AG08395 (cell line): ENCODE data around the gene CCP110.

Source experiments
- DNase-seq: peaks from one replicate; pipeline ENCODE4 v3.0.0; 2012; ENCODE audit warnings: mixed read lengths, low spot score

Gene CCP110

DNA sequence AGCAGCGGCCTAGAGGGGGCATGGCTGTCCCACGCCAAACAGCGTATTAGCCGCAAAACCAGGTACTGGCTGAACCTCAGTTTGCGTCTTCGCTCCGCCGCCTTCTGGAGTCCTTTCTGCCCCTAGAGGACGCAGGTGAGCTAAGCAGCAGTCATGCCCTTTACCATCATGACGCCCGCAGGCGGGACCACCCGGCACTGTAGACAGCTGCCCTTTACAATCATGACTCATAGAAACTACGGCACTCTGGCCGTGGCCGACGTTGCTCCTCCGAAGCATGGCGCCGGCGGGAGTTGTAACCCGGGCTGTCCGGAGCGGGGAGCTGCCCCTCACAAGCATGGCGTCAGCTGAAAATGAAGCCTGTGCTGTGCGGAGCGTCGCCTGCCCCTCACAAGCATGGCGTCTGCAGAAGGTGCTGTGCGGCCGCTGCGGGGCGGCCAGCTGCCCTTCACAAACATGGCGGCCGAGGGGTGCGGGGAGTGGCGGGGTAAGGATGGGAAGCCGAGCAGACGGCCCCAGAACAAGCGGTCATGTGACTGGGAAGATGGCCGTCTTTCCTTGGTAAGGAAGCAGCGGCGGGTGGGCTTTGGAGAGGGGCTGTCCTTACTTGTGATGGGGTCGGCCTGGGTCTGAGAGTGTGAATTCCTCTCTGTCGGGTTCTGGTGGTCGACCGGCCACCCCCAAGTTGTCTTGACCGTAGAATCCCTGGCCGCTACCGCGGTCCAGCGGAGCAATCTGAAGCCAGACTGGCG lies 31.6 kb downstream of the CCP110 start, which contains the start of gene VPS35L:
Gene VPS35L, plus strand, starts transcription at position 518 of the 752 bp plus-strand sequence. Its CDS starts 27 bp downstream, at position 545.
- DNase-seq: peak; percentile 97

DNA sequence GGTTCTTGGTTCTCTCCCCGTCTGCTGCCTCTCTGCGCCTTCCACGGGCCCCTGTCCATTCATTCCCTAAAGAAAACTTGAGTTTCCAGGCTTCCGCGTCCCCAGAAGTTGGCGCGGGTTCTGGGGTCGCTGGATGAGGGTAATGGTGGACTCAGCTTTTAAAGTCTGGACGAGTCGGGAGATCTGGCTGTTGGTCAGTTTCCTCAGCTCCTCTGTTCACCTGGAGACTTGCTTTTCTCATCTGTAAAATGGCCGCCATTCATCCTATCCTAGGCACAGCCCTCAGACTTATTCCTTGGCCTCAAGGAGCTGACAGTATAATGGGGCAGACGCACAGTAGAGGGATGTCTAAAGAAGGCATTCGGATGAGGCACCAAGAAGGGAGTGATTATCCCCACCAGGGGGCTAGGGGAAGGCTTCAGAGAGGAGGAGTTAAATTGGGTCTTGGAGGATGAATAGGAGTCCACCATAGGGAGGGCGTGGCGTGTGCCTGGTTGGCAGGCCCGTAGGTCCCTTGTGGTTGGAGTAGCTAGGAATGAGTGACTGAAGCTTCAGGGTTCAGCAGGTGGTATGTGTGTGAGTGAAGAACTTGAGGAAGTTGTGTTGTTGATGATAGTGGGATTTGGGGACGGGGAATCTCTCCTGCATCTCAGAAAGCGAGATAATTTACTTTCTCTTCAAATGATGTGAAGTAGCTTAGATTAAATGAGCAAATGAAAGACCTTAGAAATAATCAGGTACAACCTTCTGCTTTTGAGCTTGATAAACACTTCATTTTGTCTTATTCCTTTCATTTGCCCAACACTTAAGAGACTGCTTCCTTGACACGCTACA lies 32.4 kb downstream of the CCP110 start:
- DNase-seq: peak; percentile 18

DNA sequence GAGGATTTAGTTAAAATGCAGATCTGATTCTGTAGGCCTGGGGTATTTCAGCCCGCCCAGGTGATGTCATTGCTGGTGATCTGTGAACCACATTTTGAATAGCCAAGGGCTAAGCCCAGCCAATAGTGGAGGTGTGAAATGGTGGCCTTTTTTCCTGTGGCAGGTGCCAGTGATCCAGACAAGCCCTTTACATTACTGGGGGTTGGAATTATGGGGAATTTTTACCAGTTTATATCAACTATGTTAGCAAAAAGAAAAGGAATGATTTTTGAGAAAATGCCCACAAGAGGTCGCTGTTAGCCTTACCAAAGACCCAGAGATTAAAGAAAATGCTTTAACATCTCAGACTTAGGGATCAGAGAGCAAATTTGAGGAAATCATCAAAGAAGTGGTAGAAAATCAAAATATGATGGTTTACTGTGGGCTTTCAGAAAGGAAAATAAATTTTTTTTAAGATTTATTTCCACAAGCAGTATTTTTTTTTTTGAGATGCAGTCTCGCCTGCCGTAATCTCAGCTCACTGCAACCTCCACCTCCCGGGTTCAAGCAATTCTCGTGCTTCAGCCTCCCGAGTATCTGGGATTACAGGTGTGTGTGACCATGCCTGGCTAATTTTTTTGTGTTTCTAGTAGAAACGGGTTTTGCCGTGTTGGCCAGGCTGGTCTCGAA lies 35.6 kb downstream of the CCP110 start:
- DNase-seq: peak; percentile 45

DNA sequence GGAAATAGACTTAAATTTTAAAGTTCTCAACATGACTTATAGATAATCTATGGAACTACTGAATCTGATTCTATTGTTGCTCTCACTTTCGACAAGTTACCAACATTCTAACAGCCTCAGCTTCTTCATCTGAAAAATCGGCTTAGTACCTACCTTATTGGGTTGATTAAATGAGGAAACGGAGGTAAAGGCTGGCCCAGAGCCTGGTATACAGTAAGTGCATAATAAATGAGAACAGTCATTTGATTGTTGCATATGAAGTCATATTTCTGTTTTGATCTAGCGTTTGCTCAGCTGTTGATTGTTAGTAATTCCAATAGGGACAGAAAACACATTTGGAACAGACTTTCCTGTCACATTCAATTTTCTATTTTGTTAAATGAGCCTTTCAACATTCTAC lies 36.3 kb downstream of the CCP110 start:
- no peak for DNase-seq

DNA sequence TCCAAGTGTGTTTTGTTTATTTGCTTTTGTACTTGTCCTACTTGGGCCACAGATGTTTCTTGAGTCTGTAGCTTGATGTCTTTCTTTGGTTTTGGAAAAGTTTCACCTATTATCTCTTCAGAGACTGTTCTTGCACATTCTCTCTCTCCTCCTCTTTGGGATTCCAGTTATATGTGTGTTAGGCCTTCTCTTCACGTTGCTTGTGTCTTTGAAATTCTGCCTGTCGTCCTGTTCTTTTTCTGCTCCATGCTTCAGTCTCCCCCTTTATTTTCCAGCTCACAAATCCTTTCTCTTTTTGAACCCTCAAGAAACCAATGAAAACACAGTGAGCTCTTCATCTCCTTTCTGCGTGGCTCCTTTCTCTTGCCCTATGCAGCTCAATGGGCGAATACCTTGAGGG lies 39.6 kb downstream of the CCP110 start:
- DNase-seq: no peak

DNA sequence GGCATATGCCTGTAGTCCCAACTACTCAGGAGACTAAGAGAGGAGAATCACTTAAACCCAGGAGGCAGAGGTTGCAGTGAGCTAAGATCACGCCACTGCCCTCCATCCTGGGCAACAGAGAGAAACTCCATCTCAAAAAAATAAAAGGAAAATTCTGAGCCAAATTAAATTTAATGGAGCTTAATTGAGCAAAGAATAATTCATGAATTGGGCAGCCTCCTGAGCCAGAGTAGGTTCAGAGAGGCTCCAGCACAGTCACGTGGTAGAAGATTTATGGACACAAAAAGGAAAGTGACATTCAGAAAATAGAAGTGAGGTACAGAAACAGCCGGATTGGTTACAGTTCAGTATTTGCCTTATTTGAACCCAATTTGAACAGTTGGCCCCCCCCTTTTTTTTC lies 42.6 kb downstream of the CCP110 start:
- no peak for DNase-seq

DNA sequence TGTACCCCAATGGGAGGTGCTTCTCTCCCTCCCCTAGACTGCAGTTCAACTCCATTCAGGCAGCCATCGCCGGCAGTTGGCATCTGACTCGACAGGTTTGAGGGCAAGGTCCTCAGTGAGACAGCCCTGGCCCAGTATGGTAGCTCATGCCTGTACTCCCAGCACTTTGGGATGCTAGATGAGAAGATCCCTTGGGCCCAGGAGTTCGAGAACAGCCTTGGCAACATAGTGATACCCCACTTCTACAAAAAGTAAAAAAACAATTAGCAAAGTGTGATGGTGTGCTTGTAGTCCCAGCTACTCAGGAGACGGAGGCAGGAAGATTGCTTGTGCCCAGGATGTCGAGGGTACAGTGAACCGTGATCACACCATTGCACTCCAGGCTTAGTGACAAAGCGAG lies 43.8 kb downstream of the CCP110 start:
- no peak for DNase-seq

DNA sequence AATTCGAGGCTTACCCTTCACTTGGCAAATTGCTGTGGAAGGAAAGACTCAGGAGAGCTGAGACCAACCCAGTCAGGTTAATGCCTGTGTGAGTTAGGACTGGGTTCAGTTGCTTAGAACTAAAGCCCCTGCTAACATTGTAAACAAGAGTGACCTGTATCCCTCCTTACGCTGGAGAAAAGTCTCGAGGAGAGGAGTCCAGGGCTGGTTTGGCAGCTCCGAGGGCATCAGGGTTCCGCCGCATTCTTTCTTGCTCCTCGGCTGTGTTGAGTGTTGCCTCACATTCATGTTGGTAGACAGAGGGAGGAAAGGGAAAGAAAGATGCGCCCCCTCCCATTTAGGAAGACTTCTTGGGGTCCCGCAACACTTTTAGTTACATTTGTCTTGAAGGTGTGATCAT lies 50.3 kb downstream of the CCP110 start:
- no peak for DNase-seq

DNA sequence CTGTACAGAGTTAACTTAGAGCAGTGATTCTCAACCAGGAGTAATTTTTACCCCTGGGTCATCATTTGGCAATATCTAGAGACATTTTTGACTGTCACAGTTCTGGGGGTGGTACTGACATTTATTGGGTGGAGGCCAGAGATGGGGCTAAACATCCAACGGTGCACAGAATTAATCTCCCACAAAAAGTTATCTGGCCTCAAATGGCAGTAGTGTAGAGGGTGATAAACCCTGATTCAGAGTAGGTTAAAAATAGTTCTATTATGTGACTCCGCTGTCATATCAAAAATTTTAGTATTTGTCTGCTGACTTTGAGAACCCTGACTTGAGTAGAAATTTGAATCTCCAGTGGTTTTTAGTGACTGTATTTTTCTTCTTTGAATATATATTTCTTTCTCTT lies 50.9 kb downstream of the CCP110 start:
- DNase-seq: no peak

DNA sequence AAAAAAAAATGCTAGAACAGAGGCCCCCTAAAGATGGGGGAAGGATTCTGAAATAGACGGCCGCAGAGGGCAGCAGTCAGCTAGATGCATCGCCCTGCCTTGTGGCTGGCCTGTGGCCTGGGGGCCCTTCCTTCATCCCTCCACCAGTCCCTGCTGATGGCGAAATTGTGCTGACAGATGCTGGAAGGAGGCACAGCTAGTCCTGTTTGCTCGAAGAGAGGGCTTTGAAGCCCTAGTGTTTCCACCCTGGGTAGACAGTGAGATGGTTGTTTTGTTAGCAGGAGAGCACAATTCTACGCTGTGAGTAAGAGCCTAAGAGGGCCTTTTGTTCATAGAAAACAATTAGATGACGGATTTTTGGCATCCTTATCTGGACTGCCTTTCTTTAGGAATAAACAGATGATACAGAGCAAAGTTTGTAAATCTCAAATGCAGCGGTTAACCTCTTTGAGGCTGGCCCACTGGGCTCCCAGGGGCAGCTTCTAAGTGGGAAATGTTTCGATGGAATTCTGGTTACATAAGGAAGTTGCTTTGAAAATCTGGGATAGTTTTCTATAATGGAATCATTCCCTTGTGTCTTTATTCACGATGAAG lies 54.7 kb downstream of the CCP110 start:
- DNase-seq: no peak

DNA sequence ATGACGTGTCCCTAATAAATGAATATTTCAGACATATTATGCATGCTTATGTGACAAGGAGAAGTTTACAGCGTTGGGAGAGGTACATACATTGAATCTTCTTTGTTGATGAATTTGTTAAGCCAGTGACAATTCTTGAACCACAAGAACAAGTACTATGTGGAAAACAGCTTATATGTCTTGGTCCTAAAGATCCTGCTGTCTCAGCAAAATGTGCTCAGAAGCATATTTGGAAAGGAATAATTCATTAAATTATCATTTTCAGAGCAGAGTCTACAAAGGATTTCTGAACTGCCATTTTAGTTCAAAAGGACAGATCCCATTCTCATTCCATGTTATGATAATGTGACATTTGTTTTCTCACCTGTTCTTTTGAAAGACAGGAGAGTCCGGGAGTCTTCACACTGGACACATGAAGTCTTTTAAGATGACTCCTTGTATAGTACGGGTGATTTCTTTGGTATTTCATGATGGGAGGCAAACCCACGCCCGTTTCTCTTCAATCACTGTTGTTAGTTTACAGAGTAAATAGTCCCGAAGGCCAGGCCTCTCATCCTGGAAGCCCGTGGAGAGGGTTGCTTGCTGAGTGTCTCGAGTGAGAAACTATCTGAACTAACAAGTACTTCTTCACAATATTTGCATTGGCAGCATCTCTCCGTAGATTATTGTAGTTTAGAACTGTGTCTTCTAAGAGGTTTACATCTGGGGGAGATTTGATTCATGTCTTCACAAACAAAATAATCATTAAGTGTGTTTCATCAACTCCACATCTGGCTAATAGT lies 58.5 kb downstream of the CCP110 start:
- no peak for DNase-seq

DNA sequence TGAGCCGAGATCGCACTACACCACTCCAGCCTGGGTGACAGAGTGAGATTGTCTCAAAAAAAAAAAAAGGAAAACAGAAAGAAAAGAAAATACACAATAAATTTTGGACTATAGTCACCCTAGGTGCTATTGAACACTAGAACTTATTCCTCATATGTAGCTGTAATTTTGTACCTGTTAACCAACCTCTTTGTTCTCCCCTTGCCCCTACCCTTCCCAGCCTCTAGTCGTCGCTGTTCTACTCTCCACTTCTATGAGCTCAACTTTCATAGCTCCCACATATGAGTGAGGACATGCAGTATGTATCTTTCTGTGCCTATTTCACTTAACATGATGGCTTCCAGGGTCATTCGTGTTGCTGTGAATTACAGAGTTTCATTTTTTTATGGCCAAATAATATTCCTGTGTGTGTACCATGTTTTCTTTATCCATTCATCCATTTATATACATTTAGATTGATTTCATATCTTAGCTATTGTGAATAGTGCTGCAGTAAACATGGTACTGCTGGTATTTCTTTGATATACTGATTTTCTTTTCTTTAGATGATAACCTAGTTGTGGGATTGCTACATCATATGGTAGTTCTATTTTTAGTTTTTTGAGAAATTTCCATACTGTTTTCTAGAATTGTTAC lies 60.0 kb downstream of the CCP110 start:
- peak; percentile 25 for DNase-seq

DNA sequence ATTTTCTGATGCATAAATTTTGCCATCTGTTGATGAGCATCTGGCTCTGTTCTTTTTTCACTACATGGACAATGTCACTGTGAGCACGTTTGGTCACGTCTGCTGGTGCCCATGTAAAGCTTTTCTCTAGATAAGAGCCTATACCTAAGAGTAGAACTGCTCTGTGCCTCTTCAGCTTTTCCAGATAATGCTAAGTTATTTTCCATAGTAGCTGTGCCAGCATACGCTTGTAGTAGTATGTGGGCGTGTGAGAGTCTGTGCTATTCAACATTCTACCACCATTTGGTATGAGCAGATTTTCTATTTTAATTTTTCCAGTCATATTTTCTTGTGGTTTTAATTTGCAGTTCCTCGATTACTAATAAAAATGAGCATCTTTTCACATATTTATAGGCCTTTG lies 64.9 kb downstream of the CCP110 start:
- DNase-seq: no peak

DNA sequence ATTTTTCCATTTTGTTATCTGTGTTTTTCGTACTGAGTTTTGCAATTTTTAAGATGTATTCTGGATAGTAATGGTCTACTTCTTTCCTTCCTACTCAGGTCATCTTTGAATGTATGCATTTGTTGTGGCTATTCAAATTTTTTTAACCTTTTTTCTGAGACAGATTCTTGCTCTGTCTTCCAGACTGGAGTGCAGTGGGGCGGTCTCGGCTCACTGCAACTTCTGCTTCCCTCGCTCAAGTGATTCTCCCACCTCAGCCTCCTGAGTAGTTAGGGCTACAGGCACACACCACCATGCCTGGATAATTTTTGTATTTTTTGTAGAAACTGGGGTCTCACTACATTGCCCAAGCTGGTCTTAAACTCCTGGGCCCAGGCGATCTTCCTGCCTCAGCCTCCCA lies 65.4 kb downstream of the CCP110 start:
- no peak for DNase-seq

DNA sequence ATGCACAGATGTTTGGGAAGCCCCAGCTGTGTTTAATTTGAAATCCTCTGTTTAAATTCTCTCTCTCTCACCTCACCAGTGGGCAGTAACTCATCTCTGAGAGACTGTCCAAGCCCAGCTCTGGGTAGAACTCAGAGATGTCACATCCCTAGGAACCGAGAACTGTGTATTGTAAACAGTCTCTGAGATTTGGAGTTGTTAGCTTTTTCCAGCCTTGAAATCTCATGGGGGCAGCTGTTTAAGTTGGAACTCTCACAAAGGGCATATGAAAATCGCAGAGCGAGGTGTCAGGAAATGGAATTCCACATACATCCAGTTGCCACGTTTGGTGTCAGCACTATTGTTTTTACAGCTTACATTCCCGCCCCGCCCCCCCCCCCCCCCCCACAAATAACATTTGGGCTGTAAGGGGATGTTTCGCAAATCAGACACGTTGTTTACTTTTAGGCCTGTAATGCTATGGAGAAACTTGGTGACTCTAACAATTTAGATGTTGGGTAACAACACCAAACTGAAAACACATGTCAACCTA lies 66.1 kb downstream of the CCP110 start:
- peak; percentile 76 for DNase-seq

DNA sequence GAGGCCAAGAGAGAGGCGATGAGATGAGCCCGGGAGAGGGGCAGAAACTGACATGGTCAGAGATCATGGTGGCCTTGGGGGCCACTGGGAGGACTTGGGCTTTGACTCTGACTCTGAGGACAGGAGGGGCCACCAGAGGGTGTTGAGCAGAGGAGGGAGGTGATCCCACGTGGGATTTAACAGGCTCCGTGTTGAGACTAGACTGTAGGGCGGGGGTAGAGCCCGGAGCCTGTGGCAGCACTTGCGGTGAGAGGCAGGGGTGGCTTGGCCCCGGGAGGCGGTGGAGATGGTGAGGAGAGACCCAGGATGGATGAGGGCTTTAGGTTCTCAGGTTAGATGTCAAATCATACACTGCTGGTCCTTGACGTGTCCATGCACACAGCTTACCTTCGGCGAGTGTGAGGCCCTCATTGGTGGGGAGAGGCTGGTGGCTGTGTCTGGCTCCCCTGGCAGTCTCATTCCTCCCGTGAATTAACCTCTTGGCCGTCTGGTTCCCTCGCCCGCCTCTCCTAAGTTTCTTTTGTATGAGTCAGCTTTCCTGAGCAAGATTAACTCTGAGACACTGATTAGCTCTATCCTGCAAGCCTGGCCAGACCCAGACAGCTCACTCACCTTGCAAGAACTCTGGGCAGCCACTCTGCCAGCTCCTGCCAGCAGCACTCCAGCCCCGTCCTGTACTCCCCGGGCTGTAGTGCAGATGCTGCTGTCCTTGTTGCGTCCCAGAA lies 71.5 kb downstream of the CCP110 start:
- peak; percentile 50 for DNase-seq

DNA sequence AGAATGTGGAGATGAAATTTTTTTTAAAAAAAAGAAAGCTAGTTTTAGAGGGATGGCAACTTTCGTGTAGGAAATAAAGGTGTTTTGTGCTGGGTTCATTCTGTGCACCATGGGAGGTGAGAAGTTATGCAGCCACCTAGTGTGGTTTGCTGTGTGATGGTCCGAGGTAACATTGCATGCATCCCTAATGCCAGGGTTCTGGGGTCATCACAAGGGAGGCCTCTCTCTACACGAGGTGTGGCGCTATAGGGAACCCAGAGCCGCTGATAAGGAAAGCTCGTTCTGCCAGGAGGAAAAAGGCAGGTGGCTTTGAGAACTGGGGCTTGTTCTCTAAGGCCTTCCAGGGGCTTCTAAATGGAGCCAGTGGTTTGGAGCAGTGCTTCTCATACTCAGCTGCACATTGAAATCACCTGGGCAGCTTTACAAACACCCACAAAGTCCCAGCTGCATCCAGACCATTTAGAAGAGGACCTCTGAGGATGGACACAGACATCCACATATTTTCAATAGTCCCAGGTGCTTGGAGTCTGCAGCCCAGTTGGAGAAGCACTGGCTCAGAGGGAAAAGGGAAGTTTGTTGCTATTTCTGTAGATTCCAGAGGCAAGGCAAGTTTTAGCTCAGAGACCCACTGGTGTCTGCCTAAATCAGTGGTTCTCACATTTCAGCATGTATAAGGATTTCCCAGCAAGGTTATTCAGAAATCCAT lies 75.2 kb downstream of the CCP110 start:
- DNase-seq: no peak

DNA sequence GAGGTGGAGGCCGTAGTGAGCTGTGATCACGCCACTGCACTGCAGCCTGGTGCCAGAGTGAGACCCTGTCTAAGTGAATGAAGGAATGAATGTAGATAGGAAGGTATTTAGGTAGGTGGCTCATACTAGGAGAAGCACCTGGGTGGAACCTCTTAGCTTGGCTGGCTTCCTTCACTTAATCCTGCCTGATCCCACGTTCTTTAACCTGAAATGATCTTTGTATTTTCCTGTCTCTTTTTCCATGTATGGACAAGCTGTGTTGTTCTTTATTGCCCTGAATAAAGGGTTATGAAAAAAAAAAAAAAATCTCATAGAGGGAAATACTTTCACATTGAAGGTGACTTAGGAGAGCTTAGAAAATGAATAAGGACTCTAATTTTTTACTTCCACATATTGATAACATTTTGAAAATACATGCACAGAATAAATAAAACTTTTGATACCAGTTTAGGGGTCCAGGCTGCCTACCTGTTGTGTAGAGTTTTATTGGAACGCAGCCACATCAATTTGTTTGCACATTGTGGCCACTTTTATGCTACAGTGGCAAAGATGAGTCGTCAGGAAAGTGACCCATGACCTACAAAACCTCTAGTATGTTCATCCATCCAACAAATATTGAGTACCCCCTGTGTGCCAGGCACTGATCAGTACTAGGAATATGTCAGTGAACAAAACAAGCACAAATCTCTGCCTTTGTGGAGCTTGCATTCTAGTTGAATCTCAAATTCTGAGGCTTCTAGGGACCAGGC lies 76.4 kb downstream of the CCP110 start:
- no peak for DNase-seq
